ENCODE data around the gene SAMD8. TPM values are rescaled to one million over a fixed set of nuclear protein-coding genes. Genes with fewer than 3 reads are reported as not detected.
A peak's percentile ranks its signal among the peaks of the same experiment; 100 is the strongest.

The SAMD8 gene
- total RNA-seq, 1 experiment from 2014 or later = 32.0 TPM

DNA sequence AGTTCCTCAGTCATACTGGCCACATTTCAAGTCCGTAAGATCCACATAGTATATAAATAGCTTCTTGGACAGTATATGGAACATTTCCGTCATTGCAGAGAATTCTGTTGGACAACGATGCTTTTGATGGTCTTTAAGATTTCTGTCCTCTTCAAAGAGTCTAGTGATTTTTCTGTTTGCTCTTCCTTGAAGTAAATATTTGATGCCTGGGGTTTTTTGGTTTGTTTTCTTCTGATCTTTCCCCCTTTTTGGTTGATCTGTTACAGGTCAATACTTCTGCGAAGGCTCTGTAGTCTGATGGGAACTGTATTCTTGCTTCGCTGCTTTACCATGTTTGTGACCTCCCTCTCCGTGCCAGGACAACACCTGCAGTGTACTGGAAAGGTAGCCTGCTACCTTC lies 56.8 kb downstream of the SAMD8 start:
- ChIA-PET CTCF (no interaction called here), POLR2A (interaction anchor here (0.5 kb wide), 1 partner anchor 1000 kb away, joined by 3 read pairs; no protein-coding TSS in a partner anchor)
- H3K9me3 ChIP-seq (ENCODE audit: control insufficient read depth, insufficient read depth, low read depth, low read length) = no peaks in the 10 kb centered on the region
- no peaks in the 10 kb centered on the region for H3K4me1 ChIP-seq (ENCODE audit: control insufficient read depth, insufficient read depth, low read length)
- no peak for ATAC-seq
- in situ Hi-C loops (cut with HindIII; ENCODE audit: low pct_unique_long_range_greater_than_20kb, low sequenced_read_pairs) = no loop called here
- DNase-seq (ENCODE audit: low read depth, low spot score) = no peak
- no TSS peak for BruUV-seq (replicated peaks)
- no peaks in the 10 kb centered on the region for H3K27me3 ChIP-seq (ENCODE audit: control insufficient read depth, insufficient read depth, low read length)
- intact Hi-C loops (cut with micrococcal nuclease; ENCODE audit: unreplicated experiment) = no loop called here
- H3K27ac ChIP-seq (ENCODE audit: low read length) = no peak overlapping the region
- H3K36me3 ChIP-seq (ENCODE audit: control insufficient read depth, insufficient read depth, low read length) = no peaks in the 10 kb centered on the region
- H3K4me3 ChIP-seq (ENCODE audit: low read depth in 2 of 2, low read length in 2 of 2) = no peak overlapping the region
- TF ChIP-seq, protein P1, sequence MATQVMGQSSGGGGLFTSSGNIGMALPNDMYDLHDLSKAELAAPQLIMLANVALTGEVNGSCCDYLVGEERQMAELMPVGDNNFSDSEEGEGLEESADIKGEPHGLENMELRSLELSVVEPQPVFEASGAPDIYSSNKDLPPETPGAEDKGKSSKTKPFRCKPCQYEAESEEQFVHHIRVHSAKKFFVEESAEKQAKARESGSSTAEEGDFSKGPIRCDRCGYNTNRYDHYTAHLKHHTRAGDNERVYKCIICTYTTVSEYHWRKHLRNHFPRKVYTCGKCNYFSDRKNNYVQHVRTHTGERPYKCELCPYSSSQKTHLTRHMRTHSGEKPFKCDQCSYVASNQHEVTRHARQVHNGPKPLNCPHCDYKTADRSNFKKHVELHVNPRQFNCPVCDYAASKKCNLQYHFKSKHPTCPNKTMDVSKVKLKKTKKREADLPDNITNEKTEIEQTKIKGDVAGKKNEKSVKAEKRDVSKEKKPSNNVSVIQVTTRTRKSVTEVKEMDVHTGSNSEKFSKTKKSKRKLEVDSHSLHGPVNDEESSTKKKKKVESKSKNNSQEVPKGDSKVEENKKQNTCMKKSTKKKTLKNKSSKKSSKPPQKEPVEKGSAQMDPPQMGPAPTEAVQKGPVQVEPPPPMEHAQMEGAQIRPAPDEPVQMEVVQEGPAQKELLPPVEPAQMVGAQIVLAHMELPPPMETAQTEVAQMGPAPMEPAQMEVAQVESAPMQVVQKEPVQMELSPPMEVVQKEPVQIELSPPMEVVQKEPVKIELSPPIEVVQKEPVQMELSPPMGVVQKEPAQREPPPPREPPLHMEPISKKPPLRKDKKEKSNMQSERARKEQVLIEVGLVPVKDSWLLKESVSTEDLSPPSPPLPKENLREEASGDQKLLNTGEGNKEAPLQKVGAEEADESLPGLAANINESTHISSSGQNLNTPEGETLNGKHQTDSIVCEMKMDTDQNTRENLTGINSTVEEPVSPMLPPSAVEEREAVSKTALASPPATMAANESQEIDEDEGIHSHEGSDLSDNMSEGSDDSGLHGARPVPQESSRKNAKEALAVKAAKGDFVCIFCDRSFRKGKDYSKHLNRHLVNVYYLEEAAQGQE (IDR thresholded peaks at IDR 0.05; ENCODE audit: insufficient read depth in 1 of 2, low read depth in 2 of 2, low read length in 1 of 2) = no peak
- TF ChIP-seq POLR2AphosphoS5 (IDR thresholded peaks at IDR 0.05; ENCODE audit: low read depth, low read length) (no peak), TCF7L2 (IDR thresholded peaks at IDR 0.05; ENCODE audit: low read depth, low read length) (no peak), SIN3A (IDR thresholded peaks at IDR 0.05; ENCODE audit: borderline replicate concordance, insufficient read depth, low read depth, low read length) (no peak)
- TF ChIP-seq, protein P2, sequence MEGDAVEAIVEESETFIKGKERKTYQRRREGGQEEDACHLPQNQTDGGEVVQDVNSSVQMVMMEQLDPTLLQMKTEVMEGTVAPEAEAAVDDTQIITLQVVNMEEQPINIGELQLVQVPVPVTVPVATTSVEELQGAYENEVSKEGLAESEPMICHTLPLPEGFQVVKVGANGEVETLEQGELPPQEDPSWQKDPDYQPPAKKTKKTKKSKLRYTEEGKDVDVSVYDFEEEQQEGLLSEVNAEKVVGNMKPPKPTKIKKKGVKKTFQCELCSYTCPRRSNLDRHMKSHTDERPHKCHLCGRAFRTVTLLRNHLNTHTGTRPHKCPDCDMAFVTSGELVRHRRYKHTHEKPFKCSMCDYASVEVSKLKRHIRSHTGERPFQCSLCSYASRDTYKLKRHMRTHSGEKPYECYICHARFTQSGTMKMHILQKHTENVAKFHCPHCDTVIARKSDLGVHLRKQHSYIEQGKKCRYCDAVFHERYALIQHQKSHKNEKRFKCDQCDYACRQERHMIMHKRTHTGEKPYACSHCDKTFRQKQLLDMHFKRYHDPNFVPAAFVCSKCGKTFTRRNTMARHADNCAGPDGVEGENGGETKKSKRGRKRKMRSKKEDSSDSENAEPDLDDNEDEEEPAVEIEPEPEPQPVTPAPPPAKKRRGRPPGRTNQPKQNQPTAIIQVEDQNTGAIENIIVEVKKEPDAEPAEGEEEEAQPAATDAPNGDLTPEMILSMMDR (IDR thresholded peaks at IDR 0.05) = no peak

DNA sequence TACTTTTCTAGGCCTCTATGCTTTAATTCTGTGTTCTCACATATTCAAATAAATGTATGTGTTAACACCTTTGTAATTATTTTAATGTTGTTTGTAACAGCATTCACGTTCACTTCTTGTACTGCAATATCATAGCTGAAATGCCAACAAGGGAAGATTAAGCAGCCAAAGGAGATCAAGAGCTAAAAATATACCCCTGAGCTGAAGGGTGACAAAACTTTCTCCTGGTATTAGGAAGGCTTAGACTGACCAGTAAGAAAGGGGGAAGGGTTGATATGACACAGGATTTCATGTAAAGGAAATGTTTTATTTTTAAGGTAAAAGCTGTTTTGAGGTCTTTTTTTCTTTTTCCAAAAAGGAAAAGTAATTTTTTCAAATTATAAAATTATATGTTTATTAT lies 58.8 kb downstream of the SAMD8 start:
- H3K27ac ChIP-seq (ENCODE audit: low read length) = no peak overlapping the region
- no peak for ATAC-seq
- no peak for DNase-seq (ENCODE audit: low read depth, low spot score)
- in situ Hi-C loops (cut with HindIII; ENCODE audit: low pct_unique_long_range_greater_than_20kb, low sequenced_read_pairs) = no loop called here
- BruUV-seq (replicated peaks) = TSS peak; percentile 55
- TF ChIP-seq, protein P1 (IDR thresholded peaks at IDR 0.05; ENCODE audit: insufficient read depth in 1 of 2, low read depth in 2 of 2, low read length in 1 of 2) = no peak
- TF ChIP-seq, protein P2 (IDR thresholded peaks at IDR 0.05) = no peak
- TF ChIP-seq TCF7L2 (IDR thresholded peaks at IDR 0.05; ENCODE audit: low read depth, low read length) (no peak), SIN3A (IDR thresholded peaks at IDR 0.05; ENCODE audit: borderline replicate concordance, insufficient read depth, low read depth, low read length) (no peak), POLR2AphosphoS5 (IDR thresholded peaks at IDR 0.05; ENCODE audit: low read depth, low read length) (no peak)
- H3K9me3 ChIP-seq (ENCODE audit: control insufficient read depth, insufficient read depth, low read depth, low read length) = no peaks in the 10 kb centered on the region
- no peaks in the 10 kb centered on the region for H3K4me1 ChIP-seq (ENCODE audit: control insufficient read depth, insufficient read depth, low read length)
- intact Hi-C loops (cut with micrococcal nuclease; ENCODE audit: unreplicated experiment) = no loop called here
- H3K36me3 ChIP-seq (ENCODE audit: control insufficient read depth, insufficient read depth, low read length) = no peaks in the 10 kb centered on the region
- no peak overlapping the region for H3K4me3 ChIP-seq (ENCODE audit: low read depth in 2 of 2, low read length in 2 of 2)
- no peaks in the 10 kb centered on the region for H3K27me3 ChIP-seq (ENCODE audit: control insufficient read depth, insufficient read depth, low read length)
- POLR2A ChIA-PET = no interaction called here
- CTCF ChIA-PET = no interaction called here

All from Panc1 (cell line).